HG03521 (cell line): ENCODE data around the gene KDM3B.
A peak's percentile ranks its signal among the peaks of the same experiment; 100 is the strongest.
"Not testable (repeated sequence)": the region's sequence is repeated elsewhere in the genome, so short reads cannot be mapped to it uniquely, and the experiment has no call there.

Source experiments
- ATAC-seq: cut with Tn5 transposase; IDR thresholded peaks from one replicate; pipeline ENCODE4 v1.9.1; 2021; ENCODE audit warnings: mild to moderate bottlenecking, moderate library complexity; ENCODE audit not compliant: unreplicated experiment

Gene KDM3B

DNA sequence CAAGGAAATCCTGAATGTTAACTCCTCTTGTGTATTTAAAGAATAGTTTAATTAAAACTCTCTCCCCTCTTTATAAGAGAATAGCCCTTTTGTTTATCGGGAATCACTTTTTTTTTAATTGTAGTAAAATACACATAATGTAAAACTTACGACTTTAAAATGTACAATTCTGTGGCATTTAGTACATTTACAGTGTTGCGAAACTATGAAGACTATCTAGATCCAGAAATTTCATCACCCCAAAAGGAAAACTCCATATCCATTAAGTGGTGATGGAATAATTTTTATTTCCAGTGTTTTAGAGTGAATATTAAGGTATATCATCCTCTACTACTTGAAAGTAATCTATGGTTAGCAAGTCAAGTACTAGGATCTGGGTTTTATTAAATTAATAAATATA lies 36.8 kb downstream of the KDM3B start:
- no peak for ATAC-seq

DNA sequence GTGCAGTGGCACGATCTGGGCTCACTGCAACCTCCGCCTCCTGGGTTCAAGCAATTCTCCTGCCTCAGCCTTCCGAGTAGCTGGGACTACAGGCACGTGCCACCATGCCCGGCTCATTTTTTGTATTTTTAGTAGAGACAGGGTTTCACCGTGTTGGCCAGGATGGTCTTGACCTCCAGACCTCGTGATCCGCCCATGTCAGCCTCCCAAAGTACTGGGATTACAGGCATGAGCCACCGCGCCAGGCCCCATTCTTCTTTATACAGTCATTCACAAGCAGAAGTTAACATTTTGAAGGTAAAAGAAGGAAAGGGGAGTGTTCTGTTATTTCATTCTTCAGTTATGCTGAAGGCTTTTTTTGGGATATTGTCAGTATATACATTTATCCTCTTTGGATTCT lies 37.4 kb downstream of the KDM3B start:
- not testable (repeated sequence) for ATAC-seq

DNA sequence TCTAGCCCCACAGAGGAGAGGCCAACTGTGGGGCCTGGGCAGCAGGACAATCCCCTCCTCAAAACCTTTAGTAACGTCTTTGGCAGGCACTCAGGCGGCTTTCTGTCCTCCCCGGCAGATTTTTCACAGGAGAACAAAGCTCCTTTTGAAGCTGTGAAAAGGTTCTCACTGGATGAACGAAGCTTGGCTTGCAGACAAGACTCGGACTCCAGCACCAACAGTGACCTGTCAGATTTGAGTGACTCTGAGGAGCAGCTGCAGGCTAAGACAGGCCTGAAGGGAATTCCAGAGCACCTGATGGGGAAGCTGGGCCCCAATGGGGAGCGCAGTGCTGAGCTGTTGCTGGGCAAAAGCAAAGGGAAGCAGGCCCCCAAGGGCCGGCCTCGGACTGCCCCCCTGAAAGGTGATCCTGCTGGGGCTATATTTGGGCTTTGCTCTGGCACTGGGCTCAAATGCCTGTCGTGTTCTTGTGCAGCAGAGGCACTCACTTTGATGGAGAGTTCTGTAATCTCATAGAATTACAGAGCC lies 39.4 kb downstream of the KDM3B start:
- no peak for ATAC-seq

DNA sequence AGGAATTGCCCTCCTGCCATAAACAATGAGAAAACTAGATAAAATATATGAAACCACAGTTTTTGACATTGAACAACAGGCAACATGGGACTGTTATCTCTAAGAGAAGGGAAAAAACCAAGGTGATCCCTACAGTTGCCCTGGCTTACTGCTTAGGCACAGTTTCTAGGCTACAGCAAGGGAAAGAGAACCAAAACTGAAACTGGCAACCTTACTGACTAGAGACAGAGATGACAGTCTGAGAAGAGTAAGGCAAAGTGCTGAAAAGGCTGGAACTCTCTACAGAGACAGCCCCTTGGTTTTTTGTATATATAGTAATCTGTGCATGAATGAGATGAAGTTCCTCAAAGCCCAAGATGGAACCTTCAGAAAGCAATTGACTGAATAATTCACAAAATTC lies 50.2 kb downstream of the KDM3B start:
- ATAC-seq: peak; percentile 61

DNA sequence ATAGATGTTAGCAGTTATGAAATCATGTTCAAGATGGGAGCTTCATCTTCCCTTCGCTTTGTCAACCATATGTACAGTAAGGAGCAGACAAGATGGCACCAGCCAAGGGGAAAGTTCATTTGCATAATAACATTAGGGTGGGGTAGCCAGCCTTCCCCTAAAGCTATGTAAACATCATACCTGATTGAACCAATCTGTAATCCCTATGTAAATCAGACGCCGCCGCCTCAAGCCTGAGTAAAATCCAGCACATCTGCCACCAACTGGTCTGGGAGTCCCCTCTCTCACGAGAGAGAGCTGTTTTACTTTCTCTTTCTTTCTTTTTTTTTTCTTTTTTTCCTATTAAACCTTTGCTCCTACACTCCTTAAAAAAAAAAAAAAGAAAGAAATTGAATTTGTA lies 55.5 kb downstream of the KDM3B start:
- peak; percentile 62 for ATAC-seq

DNA sequence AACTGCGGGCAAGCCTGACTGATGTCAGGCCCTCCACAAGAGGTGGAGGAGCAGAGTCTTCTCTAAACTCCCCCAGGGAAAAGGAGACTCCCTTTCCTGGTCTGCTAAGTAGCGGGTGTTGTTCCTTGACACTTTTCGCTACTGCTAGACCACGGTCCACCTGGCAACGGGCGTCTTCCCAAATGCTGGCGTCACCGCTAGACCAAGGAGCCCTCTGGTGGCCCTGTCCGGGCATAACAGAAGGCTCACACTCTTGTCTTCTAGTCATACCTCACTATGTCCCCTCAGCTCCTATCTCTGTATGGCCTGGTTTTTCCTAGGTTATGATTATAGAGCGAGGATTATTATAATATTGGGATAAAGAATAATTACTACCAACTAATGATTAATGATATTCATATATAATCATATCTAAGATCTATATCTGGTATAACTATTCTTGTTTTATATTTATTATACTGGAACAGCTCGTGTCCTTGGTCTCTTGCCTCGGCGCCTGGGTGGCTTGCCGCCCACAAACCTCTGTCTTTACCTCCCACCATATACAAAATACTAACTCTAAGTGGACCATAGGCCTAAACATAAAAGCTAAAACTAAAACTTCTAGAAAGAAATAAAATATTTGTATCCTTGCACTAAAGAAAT lies 58.6 kb downstream of the KDM3B start:
- ATAC-seq: not testable (repeated sequence)

DNA sequence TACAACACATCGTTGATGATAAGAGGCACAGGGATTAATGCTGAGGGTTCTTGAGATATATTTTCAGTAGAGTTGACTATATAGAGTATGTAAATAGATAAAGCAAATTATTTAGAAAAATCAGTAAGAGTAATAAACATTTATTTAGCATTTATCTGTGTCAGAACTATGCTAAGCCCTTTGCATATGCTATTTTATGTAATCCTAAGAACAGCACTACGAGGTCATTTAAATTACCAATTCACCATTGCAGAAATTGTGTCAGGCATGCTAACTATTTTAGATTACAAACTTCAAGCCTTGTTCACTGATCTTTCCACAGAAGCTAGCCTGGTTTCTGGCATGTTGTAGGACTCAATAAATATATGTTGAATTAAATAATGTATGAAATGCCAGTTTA lies 66.0 kb downstream of the KDM3B start:
- ATAC-seq: no peak

DNA sequence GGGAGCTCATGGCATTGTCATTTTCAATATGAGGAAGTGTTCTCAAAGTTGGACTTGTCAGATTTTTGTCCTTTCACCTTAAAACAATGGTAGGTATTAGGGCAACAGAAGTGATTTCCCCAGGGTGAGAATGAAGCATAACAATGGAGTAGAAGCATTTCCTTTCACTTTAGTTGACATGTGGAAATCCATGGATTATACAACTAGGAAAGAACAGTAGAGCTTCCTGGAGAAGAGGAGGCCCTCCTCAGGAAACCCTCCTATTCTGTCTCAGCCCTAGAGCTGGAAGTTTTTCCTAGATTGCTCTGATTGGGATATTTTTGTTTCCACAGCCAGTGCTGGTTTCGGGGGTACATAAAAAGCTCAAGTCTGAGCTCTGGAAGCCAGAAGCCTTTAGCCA lies 72.6 kb downstream of the KDM3B start:
- ATAC-seq: no peak

DNA sequence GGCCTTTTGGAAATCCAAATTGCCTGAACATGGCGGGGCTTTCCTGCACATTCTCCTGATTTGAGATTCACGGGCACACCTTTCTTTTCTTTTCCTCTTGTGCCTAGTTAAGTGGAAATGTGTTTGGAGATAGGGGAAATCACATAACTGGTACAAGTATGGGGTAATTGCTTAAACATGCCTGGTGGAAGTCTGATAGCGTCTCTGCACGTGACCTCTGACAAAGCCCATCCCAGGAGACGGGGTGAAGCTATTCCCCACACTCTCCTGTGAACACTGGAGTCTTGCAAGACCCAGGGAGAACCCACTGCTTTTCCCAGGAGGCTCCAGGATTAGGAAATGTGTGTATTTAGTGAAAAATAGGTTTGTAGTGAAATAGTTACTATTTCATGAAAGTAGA lies 83.5 kb downstream of the KDM3B start:
- no peak for ATAC-seq

DNA sequence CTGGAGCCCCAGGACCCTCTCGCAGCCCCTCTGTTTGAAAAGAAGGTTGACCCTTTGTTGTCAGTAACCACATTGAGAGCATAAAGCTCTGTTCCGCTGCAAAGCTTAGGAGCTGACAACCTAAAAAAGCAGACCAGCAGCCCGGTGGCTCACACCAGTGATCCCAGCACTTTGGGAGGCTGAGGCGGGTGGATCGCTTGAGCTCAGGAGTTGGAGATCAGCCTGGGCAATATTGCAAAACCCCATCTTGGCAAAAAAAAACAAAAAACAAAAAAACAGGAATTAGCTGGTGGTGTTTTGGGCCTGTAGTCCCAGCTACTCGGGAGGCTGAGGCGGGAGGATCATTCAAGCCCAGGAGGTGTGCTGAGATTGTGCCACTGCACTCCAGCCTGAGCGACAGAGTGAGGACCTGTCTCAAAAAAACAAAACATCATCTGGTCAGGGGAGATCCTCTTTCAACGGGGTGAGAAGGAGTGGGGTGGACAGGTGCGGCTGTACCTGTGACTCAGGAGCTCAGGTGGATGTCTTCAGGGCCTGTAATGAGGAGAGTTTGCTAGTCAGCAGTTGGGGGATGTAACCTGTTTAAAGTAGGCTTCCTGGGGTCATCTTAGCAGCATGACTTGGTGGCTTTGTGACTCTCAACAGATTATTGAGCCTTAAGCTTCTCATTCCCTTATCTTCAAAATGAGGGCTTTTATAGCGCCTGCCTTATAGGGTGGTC lies 85.7 kb downstream of the KDM3B start:
- ATAC-seq: no peak

DNA sequence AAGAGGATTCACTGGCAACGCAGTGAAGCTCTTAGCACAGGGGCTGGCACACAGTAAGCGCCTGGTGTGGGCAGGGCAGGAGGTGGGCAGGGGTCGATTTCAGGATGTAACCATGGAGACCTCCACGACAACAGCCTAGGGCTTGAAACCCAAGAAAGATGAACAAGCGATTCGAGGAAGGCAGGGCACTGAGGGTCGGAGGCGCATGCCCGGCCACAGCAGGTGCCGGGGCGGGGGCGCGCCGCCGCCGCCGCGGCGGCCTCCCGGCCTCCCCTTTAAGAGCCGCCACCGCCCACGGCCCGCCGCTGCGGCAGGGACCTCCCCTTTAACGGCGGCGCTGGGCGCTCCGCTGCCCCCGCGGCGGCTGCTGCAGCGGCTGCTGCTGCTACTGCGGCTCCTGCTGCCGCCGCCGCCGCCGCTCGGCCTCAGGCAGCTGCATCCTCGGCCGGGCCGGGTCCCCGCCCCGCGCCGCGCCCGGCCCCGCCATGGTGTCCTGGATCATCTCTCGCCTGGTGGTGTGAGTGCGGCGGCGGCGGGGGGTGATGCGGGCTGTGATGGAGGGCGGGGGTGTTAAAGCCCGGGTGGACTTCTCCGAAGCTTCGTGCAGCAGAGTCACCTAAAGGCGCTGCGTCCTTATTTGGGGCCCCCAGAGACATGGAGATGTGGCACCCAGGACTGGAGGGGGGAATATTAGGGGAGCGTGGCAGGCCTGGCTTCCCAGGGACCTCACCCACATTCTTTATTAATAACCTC lies 86.4 kb downstream of the KDM3B start, which contains the start of gene REEP2:
Gene REEP2 (plus strand): TSS at position 334 of the 753 bp plus-strand sequence. CDS start 152 bp downstream, at position 486.
- ATAC-seq: peak; percentile 75

DNA sequence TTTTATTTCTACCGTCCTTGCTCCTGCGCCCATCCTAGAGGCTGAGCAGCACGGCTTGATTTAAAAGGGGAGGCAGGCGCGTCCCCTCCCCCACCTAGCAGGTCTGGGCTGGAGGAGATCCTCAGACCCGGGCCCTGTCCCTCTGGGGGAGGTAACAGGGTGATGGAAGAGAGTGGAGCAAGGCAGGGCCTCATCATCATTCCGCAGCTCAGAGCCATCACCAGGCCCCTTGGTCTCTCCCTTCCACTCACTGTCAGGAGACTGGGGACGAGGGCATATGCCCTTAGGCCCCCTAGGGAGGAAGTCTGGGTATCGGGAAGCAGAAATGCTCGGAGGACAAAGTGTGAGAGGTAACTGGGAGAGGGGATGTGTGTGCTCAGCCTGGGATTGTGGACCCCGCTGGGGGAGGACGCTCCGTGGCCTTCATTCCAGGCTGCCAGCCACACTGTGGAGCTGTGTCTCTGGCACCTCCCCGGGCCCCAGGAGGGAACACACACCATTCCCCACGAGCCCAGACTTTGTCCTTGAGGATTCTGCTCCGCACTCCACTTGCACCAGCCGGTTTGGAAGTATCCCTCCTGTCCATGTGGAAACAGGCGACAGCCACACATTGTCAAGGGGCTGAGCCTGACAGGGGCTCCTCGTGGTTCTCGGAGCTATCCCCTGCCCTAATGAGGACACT lies 87.1 kb downstream of the KDM3B start:
- ATAC-seq: no peak

DNA sequence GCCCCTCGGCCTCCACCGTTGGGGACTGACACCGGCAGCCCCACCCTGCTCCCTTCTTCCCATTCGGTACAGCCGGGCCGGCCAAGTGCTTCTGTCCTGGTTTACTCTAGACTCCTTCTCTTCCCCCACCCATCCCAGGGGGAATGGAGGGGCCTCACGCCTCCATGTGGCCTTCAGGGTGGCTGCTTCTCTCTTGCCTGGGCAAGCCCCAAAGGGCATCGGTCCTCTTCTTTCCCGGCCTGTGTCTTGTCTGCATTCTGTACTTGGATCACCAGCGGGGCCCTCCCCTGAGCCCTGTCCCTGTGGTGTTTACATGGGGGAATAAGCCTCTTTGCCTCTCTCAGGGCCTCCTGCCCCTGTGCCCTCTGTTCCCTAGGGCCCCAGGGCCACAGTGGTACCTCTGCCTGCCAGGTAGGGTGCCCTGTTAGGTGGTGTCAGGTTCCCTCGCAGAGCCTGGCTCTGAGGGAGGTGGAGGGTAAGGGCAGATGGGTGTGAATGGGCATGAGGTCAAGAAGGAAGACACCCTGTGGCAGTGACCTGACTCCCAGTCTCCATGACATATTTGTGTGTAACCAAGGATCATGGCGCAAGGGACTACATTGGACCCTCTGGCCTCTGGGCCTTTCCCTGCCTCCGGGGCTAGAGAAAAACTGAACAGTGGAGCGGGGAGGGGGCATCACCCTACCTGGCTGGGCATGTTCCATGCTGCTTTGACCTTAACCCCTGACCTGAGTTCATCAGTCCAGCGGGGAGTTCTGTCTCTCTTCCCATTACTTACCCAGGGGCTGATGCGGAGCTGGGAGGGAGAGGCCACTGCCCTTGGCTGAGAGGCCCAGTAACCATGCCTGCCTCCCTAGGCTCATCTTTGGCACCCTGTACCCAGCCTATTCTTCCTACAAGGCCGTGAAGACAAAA lies 87.9 kb downstream of the KDM3B start:
- no peak for ATAC-seq

DNA sequence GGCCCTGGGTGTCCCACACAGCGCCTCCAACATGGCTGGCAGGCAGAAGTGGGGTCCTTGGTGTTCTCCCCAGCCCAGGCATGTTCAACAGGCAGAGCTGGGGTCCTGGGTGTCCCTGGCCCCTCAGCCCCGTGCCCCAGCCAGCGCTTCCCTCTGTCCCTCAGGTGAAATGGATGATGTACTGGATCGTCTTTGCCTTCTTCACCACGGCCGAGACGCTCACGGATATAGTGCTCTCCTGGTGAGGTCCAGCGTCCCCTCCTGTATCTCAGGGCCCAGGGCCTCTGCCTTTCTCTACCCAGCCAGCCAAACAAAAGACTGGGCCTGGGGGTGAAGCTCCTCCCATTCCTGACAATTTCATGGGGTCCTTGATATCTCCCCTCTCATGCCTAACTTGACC lies 88.7 kb downstream of the KDM3B start:
- ATAC-seq: no peak

DNA sequence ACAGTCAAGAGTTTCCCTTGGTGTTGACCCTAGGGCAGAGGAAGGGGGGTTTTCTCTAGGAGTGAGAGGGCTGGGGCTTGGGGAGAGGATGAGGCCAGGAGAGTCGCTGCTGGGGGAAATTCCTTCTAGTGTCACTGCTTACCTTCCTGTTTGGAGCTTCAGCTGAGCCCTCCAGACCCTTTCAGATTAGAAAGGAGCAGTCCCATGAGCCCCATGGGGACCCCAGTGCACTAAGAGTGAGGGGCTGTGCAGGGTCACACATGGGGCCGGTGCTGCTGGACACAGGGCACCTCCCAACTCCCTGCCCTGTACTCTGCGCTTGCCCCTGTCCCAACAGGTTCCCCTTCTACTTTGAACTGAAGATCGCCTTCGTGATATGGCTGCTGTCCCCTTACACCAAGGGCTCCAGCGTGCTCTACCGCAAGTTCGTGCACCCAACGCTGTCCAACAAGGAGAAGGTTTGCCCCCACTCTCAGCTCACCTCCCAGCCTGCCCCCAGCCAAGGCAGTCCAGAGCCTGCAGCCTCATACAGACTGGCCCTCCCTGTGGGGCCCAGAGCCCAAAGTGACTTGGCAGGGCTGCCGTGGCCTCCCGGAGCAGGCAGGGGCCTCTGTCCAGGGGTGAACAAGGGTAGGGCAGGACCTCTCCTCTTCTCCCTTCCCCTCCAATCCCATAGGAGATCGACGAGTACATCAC lies 91.7 kb downstream of the KDM3B start:
- no peak for ATAC-seq

DNA sequence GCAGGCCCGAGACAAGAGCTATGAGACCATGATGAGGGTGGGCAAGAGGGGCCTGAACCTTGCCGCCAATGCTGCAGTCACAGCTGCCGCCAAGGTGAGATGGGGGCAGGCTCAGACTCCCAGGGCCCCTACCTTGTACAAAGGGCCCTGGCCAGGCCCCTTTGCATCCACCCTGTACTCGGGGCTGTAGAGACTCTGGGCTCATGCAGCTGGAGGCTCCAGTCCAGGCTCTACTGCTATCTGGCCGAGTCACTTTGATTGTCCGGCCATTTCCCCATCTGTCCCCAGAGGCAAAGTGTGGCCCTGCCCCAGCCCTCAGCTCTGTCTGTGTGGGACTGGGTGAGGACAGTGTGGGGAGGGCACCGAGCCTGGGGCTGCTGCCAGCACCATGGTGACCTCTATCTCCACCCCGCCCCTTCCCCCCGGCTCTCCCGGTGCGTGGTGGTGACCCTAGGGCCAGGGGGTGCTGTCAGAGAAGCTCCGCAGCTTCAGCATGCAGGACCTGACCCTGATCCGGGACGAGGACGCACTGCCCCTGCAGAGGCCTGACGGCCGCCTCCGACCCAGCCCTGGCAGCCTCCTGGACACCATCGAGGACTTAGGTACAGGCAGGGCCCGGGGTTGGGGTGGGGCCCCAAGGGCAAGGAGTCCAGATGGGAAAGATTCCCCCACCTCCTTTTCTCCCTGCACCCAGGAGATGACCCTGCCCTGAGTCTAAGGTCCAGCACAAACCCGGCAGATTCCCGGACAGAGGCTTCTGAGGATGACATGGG lies 92.5 kb downstream of the KDM3B start:
- no peak for ATAC-seq

DNA sequence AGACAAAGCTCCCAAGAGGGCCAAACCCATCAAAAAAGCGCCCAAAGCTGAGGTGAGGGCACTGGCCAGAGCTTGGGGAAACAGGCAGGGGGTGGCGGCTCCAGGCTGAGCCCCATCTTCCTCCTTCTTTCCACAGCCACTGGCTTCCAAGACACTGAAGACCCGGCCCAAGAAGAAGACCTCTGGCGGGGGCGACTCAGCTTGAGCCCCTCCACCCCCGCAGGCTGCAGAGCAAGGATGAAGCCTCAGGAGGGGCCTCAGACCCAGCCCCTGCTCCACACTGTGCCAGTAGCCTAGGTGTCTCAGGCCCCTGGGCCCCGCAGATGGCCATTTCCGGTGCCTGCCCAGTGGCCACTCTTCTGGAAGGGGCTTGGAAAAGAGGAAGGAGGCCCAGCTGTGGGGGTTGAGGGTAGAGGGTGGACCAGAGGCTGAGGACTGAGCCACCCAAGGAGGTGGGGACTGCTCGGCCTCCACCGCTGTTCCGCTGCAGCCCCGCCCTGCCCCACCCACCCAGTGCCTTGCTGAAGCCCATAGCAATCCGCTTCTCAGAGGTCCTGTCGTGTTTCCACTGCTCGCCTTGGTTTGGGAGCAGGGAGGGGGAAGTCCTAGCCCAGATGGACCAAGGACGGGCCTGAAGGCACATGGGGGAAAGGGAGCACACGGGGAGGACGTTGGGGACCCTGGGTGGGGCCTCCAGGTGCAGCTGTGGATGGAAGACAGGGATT lies 93.2 kb downstream of the KDM3B start:
- ATAC-seq: no peak

DNA sequence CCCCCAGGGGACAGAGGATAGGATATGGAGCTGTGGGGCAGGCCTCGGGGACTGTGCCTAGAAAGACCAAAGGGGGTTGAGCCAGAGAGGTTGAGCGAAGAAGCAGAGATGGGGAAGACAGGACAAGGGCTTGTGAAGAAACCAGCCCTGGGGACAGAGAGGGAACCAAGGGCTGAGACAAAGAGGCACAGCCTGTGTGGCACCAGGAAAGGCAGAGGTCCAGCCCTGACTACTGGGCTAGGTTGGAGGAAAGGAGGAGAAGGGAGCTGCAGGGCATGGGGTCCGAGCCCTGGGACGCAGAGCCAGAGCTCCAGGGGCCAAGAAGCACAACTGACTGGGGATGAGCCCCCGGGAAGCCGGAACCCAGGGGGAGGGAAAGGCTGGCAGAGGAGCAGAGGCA lies 95.6 kb downstream of the KDM3B start:
- ATAC-seq: no peak
